GM12873 (cell line): ENCODE results near the gene ALOX12.

ENCODE experiments used
- CTCF ChIP-seq: IDR thresholded peaks from 2 replicates; pipeline ENCODE4 v1.5.1; 2012; ENCODE audit warnings: low read depth, mild to moderate bottlenecking, moderate library complexity, low read length, control low read depth; ENCODE audit not compliant: insufficient read depth; ENCODE audit errors: missing control alignments

The ALOX12 gene

DNA sequence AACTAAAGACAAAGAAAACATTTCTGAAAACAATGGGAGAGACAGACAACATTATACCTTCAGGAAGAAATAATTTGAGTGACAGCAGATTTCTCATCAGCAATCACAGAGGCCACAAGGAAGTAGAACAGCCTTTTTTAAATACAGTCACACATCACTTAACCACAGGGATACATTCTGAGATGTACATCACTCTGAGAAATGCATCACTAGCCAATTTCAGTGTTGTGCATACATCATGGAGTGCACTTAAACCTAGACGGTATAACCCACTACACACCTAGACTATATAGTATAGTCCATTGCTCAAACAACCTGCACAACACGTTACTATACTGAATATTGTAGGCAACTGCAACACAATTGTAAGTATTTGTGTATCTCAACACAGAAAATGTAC lies 24.9 kb upstream of the ALOX12 start:
- TF ChIP-seq CTCF: no peak

DNA sequence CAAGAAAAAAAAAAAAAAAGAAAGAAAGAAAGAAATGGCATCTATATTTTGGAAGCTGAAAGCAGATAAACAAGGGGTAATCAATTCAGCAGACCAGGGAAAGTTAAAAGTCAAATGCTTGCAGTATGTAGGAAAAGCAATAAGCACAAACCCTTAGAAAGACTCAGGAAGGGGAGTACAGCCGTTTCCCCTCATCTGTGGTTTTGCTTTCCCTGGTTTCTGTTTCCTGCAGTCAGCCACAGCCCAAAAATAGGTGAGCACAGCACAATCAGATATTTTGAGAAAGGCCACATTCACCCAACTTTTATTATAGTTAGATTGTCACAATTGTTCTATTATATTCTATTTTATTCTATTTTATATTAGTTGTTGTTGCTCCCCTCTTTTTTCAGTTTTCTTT lies 14.4 kb upstream of the ALOX12 start:
- TF ChIP-seq CTCF: no peak

DNA sequence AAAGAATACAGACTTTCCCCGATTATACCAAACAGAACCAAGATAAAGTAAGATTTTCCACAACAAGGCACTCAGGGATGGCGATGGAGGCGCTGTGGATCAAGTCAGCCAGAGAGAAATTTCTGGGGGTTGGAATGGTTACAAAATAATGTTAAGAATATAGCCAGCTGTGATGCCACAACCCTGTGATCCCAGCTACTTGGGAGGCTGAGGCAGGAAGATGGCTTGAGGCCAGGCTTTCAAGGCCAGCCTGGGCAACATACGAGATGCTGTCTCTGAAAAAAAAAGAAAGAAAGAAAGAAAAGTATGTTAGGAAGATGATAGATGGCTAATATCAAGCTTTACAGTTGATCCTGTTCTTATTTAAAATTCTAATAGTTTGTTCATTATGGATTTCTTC lies 10.6 kb upstream of the ALOX12 start:
- TF ChIP-seq CTCF: no peak

DNA sequence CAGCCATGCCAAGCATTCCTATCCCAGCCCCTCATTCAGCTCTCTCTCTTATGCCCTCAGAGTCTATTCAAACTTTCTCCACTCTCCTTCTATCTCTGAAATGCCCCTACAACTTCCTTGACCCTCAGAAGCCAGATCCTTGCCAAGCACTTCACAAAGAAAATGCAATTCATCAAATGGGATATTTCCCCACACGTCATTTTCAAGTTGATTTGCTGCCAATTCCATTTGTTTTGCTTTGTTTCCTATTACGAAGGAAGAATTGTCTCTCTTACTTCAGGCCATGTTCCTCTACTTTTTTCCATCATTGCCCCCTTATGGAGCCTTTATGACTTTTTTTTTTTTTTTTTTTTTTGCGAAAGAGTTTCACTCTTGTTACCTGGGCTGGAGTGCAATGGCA lies 9.2 kb upstream of the ALOX12 start:
- no peak for TF ChIP-seq CTCF

DNA sequence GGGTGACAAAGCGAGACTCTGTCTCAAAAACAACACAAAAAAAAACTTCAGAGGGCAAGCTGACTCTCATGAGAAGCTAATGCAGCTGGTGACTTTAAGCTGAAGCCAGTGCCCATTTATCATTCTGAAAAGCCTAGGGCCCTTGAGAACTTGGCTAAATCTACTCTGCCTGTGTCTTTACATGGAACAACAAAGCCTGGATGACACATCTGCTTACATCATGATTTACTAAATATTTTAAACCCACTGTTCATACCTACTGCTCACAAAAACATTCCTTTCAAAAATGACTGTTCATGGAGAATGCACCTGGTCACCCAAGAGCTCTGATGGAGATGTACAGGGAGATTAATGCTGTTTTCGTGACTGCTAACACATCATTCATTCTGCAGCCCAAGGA lies 6.1 kb upstream of the ALOX12 start:
- no peak for TF ChIP-seq CTCF

- TF ChIP-seq CTCF: no peak
Measured at GRCh38 chr17:6994118-6994598, 1.7 kb upstream of the ALOX12 start.

DNA sequence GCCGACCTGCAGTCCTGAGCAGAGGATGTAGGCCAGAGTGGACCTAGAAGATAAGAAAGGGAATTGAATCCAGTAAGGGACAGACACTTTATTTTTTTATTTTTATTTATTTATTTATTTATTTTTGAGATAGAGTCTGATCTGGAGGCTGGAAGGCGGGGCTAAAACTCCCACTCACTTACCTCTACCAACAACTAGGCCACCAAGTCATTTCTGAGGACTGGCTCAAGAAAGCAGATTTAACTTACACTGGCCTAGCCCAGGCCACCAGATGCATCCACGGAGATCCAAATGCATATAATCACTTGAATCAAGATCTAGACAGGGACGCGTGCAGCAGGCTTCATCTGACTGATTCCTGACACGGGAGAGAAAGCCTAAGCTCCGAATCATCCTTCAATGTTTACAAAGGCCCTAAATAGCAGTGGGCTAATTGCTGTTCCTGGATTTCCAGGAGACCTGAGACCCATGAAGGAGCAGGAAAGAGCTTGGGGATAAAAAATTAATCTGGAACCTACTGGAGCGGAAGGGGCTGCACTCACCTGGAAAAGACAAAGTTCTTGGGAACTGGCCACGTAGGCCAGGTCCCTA lies 1.1 kb upstream of the ALOX12 start:
- TF ChIP-seq CTCF: no peak
